GM15510 (cell line): ENCODE measurements around the gene SH3BP4.

ENCODE experiments used
- POLR2A ChIP-seq: IDR thresholded peaks from 3 replicates; pipeline ENCODE4 v1.6.1; 2011; ENCODE audit warnings: borderline replicate concordance; ENCODE audit not compliant: insufficient read length; ENCODE audit errors: extremely low read depth

Gene SH3BP4

GRCh38 chr2:235087832-235088495 lies 136.1 kb downstream of the SH3BP4 start:
- TF ChIP-seq POLR2A, result no peak

GRCh38 chr2:235088496-235088921 lies 136.7 kb downstream of the SH3BP4 start:
- TF ChIP-seq POLR2A, result no peak

- TF ChIP-seq POLR2A, result no peak
Observed at GRCh38 chr2:235091421-235091820, 139.6 kb downstream of the SH3BP4 start.

- no peak for TF ChIP-seq POLR2A
Observed at GRCh38 chr2:235091983-235092382, 140.2 kb downstream of the SH3BP4 start.

DNA sequence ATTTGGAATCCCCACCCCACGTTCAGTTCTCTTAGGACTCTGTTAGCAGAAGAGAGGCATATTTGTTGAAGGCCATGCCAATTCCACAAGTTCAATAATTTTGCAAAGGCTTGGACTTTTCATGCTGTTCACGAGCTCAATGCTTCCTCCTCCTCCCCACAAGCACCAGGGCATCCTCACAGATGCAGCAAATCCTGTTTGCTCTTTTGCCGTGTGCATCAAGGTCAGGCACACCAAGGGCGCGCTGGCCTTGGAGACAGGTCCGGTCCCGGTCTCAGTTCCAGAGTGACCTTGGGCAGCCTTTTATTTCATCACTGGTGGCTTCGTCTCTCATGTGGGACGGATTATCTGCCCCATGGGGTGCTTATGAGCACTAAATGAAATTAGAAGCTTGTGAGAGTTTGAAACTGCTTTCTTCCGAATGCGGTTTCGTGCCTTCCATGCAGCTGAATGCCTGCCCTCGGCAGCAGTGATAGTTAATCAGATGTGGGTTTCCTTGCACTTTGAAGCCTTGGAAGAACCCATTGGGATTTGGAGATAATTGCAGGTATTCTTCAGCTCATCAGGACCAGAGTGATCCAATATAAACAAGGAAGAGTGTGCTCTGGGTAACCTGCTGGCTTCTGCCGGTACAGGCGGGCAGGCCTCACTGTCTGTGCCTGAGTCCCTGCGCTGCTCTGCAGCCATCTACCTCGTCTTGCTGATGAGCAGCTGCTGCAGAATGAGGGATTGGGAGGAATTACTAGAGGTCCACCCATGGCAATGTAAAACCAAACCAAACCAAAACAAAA lies 140.8 kb downstream of the SH3BP4 start:
- no peak for TF ChIP-seq POLR2A

- no peak for TF ChIP-seq POLR2A
Observed at GRCh38 chr2:235094457-235094856, 142.6 kb downstream of the SH3BP4 start.

- TF ChIP-seq POLR2A, result no peak
Observed at GRCh38 chr2:235095569-235095968, 143.8 kb downstream of the SH3BP4 start.

DNA sequence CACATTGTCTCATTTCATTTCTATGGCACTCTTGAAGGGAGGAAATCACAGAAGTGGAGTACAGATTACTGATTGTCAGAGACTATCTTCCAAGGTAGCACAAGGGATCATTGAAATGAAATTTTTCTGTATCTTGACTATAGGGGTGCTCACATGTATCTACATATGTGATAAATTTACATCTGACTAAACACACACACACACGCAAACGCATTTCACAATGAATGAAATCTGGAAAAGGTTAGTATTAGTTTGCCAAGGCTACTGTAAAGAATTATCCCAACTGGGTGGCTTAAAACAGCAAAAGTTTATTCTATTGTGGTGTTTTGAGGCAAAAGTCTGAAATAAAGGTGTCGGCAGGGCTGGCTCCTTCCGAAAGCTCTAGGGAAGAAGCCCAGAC lies 144.6 kb downstream of the SH3BP4 start:
- no peak for TF ChIP-seq POLR2A

DNA sequence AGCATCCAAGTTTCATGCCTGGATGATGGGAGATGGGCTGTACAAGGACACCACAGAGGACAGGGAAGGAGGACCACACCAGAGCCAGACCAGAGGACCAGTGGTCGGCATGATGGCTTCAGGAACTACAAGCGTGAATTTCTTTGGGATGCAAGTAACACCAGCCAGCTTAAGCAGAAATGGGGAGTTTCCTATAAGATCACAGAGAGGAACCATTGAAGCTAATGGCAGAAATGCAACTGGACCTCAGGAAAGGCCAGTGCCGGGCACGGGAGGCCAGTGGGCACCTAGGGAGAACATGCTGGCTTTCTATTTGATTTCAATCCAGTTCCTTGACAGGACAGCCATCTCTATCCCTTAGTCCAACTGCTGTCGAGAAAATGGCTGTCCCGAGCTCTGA lies 145.4 kb downstream of the SH3BP4 start:
- no peak for TF ChIP-seq POLR2A

GRCh38 chr2:235098269-235098668 lies 146.5 kb downstream of the SH3BP4 start:
- no peak for TF ChIP-seq POLR2A

GRCh38 chr2:235098736-235099494 lies 147.1 kb downstream of the SH3BP4 start:
- no peak for TF ChIP-seq POLR2A

- no peak for TF ChIP-seq POLR2A
Observed at GRCh38 chr2:235102896-235103295, 151.1 kb downstream of the SH3BP4 start.
